Left lung (tissue), 10 donors: Measurements from ENCODE around the gene STX5. TPM values are rescaled to one million over a fixed set of nuclear protein-coding genes. Genes with fewer than 3 reads are reported as not detected.

Source experiments
- ATAC-seq: fragments of 200-7000 bp; cut with Tn5 transposase; one replicate; pipeline ENCODE4 v1.9.1; 2020; ENCODE audit warnings: moderate library complexity
- DNase-seq, 4 donors: peaks; one replicate each; pipeline ENCODE4 v3.0.0-alpha.2; 2013 to 2020
- H3K27ac ChIP-seq, 2 donors: fragments of 200-600 bp; sonication (generic) in 1 of 2; one replicate each; pipeline versions ENCODE4 v1.5.0 to v1.8.0; 2020 to 2021
- H3K27me3 ChIP-seq, 2 donors: fragments of 200-600 bp; sonication (generic) in 1 of 2; one replicate each; pipeline versions ENCODE4 v1.5.0 to v1.8.0; 2020 to 2021
- H3K36me3 ChIP-seq, 2 donors: fragments of 200-600 bp; sonication (generic) in 1 of 2; one replicate each; pipeline versions ENCODE4 v1.5.0 to v1.8.0; 2020 to 2021
- H3K4me1 ChIP-seq, 2 donors: fragments of 200-600 bp; one replicate each; pipeline ENCODE4 v1.8.0; 2021
- H3K4me3 ChIP-seq, 2 donors: fragments of 200-600 bp; sonication (generic) in 1 of 2; one replicate each; pipeline versions ENCODE4 v1.5.0 to v1.8.0; 2020 to 2021; ENCODE audit warnings: mild to moderate bottlenecking in 1 of 2
- H3K9me3 ChIP-seq, 2 donors: fragments of 200-600 bp; sonication (generic) in 1 of 2; one replicate each; pipeline versions ENCODE4 v1.5.0 to v1.8.0; 2020 to 2021
- intact Hi-C, 2 donors: fragments of 100-400 bp; cut with DNase I; formaldehyde crosslinking; loops; one replicate each; pipeline versions ENCODE4 v1.11.2 to v1.14.2; 2022
- polyA plus RNA-seq, 6 donors: library from polyadenylated mRNA; unstranded; fragments of 120-200 nt; gene quantifications; one replicate each; pipeline ENCODE4 v1.2.1, GENCODE V29; 2013; ENCODE audit not compliant: insufficient read length in 6 of 6
- total RNA-seq, 2 donors: library from RNA; stranded (reverse); fragmentation: NEBNext Ultra II Directional; extraction: Animal tissue kit (Norgen Biotek cat#: 25700); gene quantifications; one replicate each; pipeline ENCODE4 v1.2.1, GENCODE V29; 2021
- TF ChIP-seq, protein P1 (sequence below), 2 donors: fragments of 200-600 bp; sonication (generic) in 1 of 2; IDR thresholded peaks; one replicate each; pipeline versions ENCODE4 v1.5.0 to v1.8.0; 2021; ENCODE audit warnings: antibody characterized with exemption in 2 of 2
- donor health status: DM: no; HTN: yes; CAD: no.
- donor health status: DM: no; HTN: no; CAD: no.

STX5 gene
- total and polyA plus RNA-seq, 8 donors: 38.9 to 55.7 (median 50.4) TPM

- intact Hi-C loops: no loop called here
- Histone ChIP-seq H3K4me3 (no peak overlapping the region), H3K27me3 (no peaks in the 10 kb centered on the region), H3K4me1 (peaks cover 0 to 18% of the 10 kb centered on the region in 2 donors), H3K36me3 (peaks cover 4 to 61% of the 10 kb centered on the region in 2 donors), H3K9me3 (no peaks in the 10 kb centered on the region), H3K27ac (peak overlapping the region in 1 of 2 donors; percentile 84)
- ATAC-seq (peak; percentile 33), DNase-seq (no peak)
- TF ChIP-seq, protein P1, sequence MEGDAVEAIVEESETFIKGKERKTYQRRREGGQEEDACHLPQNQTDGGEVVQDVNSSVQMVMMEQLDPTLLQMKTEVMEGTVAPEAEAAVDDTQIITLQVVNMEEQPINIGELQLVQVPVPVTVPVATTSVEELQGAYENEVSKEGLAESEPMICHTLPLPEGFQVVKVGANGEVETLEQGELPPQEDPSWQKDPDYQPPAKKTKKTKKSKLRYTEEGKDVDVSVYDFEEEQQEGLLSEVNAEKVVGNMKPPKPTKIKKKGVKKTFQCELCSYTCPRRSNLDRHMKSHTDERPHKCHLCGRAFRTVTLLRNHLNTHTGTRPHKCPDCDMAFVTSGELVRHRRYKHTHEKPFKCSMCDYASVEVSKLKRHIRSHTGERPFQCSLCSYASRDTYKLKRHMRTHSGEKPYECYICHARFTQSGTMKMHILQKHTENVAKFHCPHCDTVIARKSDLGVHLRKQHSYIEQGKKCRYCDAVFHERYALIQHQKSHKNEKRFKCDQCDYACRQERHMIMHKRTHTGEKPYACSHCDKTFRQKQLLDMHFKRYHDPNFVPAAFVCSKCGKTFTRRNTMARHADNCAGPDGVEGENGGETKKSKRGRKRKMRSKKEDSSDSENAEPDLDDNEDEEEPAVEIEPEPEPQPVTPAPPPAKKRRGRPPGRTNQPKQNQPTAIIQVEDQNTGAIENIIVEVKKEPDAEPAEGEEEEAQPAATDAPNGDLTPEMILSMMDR (IDR thresholded peaks at IDR 0.05): no peak
Observed at GRCh38 chr11:62816557-62816956, 15.3 kb downstream of the STX5 start.

DNA sequence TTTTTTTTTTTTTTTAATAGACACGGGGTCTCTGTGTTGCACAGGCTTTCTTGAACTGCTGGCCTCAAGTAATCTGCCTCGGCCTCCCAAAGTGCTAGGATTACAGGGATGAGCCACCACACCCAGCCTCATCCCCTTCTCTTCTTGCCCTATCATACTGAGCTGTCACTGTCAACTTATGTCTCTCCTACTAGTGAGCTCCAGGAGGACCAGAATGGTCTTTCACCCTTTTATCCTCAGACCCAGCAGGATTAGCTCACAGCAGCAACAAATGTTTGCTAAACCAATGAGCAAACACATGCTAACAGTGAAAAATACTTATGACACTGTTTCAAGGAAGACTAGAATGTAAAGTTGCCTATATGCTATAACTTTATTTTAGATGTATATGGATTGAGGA lies 20.2 kb downstream of the STX5 start:
- no peak overlapping the region for H3K4me3 ChIP-seq
- DNase-seq (no peak), ATAC-seq (no peak)
- H3K4me1 ChIP-seq: peaks cover 0 to 25% of the 10 kb centered on the region in 2 donors
- intact Hi-C loops: no loop called here
- peaks cover 0 to 16% of the 10 kb centered on the region in 2 donors for H3K36me3 ChIP-seq
- H3K27ac ChIP-seq: no peak overlapping the region
- TF ChIP-seq, protein P1 (IDR thresholded peaks at IDR 0.05): no peak
- no peaks in the 10 kb centered on the region for H3K9me3 ChIP-seq
- H3K27me3 ChIP-seq: no peaks in the 10 kb centered on the region

GRCh38 chr11:62810748-62811147 lies 21.1 kb downstream of the STX5 start:
- DNase-seq (no peak), ATAC-seq (no peak)
- H3K4me3 ChIP-seq: no peak overlapping the region
- H3K27ac ChIP-seq: no peak overlapping the region
- TF ChIP-seq, protein P1 (IDR thresholded peaks at IDR 0.05): no peak
- H3K36me3 ChIP-seq: peaks cover 0 to 14% of the 10 kb centered on the region in 2 donors
- no peaks in the 10 kb centered on the region for H3K27me3 ChIP-seq
- intact Hi-C loops: no loop called here
- peaks cover 0 to 30% of the 10 kb centered on the region in 2 donors for H3K4me1 ChIP-seq
- no peaks in the 10 kb centered on the region for H3K9me3 ChIP-seq

- peak overlapping the region in 1 of 2 donors; percentile 90 for H3K4me3 ChIP-seq
- ATAC-seq (peak; percentile 2), DNase-seq (peak in 1 of 4 donors; percentile 59)
- peaks cover 0 to 21% of the 10 kb centered on the region in 2 donors for H3K36me3 ChIP-seq
- peaks cover 8 to 48% of the 10 kb centered on the region in 2 donors for H3K4me1 ChIP-seq
- no peaks in the 10 kb centered on the region for H3K27me3 ChIP-seq
- H3K27ac ChIP-seq: peak overlapping the region; percentile 93 to 94
- TF ChIP-seq, protein P1 (IDR thresholded peaks at IDR 0.05): no peak
- intact Hi-C loops: no loop called here
- no peaks in the 10 kb centered on the region for H3K9me3 ChIP-seq
Observed at GRCh38 chr11:62806611-62807121, 25.2 kb downstream of the STX5 start.

GRCh38 chr11:62805961-62806441 lies 25.9 kb downstream of the STX5 start:
- Histone ChIP-seq H3K27ac (peak overlapping the region; percentile 93 to 94), H3K9me3 (no peaks in the 10 kb centered on the region), H3K4me1 (peaks cover 8 to 48% of the 10 kb centered on the region in 2 donors), H3K27me3 (no peaks in the 10 kb centered on the region), H3K4me3 (peak overlapping the region; percentile 85 to 90), H3K36me3 (peaks cover 0 to 28% of the 10 kb centered on the region in 2 donors)
- no peak for ATAC-seq
- intact Hi-C loops: no loop called here
- TF ChIP-seq, protein P1 (IDR thresholded peaks at IDR 0.05): no peak
- DNase-seq: no peak
